Activated effector memory CD4-positive, alpha-beta T cell treated with anti-CD3 and anti-CD28 coated beads, Interleukin-2, amount 50 U/mL, for 16 hours (primary cell): Measurements from ENCODE around the gene LTK.

ENCODE experiments used
- DNase-seq: peaks from one replicate; pipeline ENCODE4 v3.0.0-alpha.2; 2020

The LTK gene

DNA sequence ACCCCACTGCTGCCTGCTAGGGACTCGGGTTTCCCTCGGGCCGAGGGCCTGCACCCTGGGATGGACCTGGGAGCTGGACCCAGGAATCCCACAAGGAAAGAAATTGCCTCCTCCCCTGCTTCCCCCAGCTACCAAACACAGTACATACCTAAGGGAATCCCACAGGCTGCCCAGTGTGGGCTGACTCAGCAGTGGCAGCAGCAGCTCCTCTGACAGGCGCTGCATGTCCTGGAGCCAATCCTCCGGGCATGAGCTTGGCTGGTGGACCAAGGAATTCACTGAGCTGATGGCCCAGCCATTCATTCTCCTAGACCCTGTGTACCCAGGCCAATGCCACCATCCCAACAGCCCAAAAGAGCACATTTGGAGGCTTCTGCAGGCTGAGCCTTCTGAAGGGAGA is 9.5 kb upstream of the LTK start:
- DNase-seq: no peak

DNA sequence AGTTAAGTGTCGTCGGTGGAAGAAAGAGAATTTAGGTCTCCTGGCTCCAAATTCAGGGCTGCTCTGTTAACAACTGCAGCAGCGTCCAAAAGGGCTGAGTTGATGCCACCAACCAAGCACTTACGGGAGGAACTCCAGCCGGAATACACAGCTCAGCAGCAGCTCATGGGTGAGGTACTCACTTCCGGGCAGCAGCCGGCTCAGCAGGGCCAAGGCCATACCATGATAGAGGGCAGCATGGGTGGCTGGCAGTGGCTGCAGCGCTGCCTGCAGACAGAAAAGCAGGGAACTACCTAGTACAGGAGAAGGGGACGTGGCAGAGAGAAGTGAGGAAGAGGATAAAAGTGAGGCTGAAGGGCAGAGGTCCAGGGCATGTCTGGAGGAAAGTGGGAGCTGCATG is 8.0 kb upstream of the LTK start:
- DNase-seq: no peak

DNA sequence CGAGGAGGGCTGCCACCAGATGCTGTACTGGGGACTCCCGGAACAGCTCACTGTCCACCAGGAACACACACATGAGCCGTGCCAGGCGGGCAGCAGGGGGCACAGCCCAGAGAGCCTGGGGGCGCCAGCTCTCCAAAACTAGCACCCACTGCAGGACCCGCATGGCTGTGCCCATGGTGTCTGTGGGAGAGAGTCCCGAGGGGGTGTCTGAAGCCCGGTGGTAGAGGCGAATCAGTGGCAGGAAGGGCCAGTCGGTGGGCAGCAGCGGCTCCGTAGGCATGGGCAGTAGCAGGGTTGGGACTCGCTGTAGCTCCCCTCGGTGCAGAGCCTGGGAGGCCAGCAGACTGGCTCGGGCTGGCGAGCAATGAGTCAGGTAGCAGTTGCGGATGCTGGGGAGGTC is 7.0 kb upstream of the LTK start:
- no peak for DNase-seq

DNA sequence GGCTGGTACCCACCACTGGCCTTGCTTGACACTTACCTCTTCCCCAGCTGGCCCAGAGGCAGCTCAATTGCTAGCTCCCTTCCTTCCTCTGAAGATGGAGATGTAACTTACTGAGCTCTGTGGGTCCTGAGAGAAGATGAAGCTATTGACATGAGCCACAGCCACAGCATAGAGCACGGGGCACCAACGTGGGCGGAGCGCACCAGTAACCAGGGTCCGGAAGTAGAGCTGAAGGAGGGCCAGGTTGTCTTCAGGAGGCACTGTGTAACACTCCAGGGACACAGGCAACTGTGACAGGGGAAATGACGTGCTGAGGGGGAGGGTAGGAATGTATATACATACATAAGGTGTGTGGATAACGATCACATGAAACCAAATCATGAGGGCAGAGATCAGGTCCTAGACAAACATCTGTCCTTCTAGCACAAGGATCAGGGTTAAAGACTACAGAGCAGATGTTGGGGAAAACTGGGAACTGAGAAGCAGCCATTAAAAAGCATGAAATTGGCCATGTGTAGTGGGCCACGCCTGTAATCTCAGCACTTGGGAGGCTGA is 4.3 kb upstream of the LTK start:
- DNase-seq: no peak

DNA sequence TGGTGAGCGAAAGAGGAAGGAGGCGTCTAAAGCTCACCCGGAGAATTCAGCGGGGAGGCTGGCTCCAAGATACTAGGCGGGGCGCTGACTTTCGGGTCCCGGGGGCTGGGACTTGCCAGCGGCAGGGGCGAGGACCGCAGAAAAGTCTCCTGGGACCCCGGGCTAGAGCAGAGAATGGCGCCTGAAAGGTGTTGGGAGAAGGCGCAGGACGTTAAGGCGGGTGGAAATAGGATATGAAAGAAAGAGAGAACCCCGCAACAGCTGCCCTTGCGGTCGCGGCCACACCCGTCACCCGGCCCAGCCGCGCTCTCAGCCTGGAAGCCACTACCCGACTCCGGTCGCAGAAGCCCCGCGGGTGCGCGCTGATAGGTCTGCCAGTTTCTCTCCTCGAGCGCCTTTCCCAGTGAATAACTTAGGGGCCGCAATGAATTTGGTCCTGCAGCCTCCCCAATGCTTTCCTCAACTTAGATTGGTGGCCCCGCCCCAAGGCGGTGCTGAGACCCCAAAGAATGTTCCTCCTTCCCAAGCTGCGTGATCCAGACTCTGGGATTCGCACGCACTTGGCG is 604 bp downstream of the LTK start:
- no peak for DNase-seq

DNA sequence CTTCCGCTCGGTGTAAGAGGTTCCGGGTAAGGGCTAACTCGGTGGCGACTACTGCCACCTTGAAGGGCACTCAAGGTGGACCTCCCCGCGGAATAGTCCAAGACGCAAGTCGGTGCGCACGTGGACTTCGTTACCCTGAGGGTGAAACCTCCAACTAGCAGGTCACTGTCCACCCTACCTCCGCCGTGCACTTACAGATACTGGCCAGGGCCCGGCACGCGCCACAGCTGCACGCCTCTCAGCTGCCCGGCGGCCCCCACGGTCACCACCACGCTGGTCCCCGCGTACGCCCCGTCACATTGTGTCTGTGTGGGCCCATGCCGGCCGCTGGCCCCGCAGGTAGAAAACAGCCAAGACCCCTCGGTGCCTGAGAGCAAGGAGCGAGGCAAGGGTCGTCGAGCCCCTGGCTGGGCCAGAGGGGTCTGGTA is 1.1 kb downstream of the LTK start:
- no peak for DNase-seq

DNA sequence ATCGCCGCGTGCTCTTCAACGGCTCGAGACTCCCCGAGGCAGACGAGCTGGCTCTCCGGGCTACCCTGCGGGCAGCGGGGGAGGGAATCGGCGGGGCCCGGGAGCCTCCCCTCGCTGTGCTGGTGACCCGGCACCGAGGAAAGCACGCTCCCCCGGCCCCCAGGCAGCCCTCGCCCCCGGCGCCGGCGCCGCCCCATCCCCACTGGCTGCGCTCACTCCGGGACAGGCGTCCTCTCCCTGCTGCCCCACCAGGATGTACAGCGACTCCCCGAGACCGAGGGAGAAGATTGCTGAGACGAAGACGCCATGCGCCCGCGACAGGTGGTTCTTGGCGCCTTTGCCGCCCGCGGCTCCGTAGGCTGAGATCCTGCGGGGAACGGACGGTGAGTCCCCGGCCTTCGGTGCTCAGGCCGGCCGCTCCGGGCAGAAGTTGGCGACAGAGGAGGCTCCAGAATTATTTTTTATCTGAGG is 1.7 kb downstream of the LTK start:
- peak; percentile 74 for DNase-seq

DNA sequence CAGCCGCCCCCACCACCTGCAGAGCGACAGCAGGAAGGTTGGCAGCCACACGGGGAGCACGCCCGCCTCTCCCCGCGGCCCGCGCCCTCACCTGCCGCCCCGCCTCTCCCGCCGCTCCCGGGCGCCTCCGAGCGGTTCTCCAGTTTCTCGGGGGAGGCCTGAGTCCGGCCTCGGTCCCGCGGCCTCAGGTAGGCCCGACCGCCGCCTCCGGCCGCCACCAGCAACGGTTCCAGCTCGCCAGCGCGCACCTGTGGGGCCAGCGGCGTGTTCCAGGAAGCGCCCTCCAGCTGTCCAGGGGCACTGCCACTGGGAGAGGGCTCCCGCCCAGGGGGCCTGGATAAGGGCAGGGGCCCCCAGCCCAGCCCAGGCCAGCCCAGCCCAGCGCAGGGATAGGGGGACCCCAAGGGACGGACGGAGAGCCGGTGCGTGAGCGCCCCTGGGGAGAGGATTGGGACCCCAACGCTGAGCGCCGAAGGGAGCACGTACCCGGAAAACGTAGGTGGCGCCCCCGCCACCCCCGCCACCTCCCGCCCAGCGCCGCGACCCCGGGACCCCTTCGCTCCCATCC is 2.2 kb downstream of the LTK start:
- DNase-seq: no peak

DNA sequence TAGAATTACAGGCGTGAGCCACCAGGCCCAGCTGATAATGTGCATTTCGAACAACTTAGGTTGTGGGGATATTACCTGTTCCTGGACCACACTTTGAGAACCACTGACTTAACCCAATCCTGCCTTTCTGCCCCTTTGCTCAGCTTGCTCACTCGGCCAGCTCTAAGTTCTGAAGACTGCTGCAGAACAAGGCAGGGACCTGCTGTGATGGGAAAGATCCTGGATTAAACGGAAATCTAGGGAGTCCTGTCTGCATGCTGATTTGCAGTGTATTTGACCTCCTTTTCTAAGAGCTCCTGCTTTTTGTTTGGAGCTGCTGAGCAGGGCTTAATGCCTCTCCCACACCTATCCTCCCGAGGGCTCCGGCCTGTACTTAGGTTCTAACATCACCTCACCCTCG is 2.9 kb downstream of the LTK start:
- no peak for DNase-seq

DNA sequence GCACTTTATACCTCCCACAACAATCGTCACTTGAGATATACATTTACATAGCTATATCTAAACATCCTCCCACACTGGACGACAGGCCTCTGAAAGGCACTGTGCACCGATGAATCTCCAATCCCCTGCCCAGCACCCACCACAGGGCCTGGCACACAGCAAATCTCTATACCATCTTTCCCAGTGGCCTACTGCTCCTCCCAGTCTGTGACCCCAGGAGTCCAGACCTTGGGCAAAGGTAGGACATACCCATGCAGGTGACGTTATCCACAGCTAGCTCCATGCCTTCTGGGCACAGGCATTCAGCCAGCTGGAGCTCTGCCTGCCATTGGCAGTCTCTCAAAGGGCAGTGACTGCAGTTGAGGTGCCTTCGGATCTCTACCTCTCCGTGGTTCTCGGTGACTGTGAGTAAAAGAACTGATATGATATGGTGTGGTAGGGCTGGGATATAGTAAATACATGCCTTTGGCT is 5.8 kb downstream of the LTK start:
- no peak for DNase-seq

DNA sequence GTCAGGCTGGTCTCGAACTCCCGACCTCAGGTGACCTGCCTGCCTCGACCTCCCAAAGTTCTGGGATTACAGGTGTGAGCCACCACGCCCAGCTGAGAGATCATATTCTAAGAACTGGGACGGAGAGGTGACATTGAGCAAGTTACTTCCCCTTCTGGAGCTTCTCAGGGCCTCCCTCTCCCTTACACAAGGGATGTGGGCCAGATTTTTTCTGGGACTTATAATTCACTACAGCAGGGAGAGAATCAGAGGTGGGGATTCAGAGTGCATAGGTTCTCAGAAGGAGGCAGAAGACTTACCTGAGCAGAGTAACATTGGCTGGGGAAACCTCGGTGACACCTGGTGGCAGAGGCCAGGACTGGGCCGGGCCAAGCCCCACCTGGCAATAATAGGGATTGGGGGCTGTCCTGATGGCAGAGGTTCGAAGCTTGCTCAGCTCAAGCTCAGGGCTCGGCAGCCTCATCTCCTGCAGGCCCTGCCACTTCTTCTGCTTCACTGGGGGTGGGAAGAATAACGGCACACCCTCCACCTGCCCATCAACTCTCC is 6.8 kb downstream of the LTK start:
- DNase-seq: no peak

DNA sequence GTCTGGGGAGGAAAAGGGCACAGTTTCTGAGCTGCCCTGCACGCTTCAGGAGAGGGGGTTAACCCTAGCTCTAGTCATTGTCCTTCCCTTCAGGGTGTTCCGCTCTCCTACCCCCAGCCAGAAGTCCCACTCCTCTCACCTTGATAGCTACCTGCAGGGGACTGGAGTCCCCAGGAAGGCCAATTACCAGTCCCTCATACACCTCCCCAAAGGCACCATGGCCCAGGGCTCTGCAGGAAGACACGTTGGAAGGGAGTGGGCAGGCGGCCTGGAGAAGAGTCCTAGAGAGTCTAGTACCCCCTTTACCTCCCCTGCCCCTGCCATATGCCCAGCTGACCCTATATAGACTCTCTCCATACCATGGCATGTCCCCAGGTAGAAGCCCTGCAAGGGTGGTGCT is 7.9 kb downstream of the LTK start:
- DNase-seq: no peak

DNA sequence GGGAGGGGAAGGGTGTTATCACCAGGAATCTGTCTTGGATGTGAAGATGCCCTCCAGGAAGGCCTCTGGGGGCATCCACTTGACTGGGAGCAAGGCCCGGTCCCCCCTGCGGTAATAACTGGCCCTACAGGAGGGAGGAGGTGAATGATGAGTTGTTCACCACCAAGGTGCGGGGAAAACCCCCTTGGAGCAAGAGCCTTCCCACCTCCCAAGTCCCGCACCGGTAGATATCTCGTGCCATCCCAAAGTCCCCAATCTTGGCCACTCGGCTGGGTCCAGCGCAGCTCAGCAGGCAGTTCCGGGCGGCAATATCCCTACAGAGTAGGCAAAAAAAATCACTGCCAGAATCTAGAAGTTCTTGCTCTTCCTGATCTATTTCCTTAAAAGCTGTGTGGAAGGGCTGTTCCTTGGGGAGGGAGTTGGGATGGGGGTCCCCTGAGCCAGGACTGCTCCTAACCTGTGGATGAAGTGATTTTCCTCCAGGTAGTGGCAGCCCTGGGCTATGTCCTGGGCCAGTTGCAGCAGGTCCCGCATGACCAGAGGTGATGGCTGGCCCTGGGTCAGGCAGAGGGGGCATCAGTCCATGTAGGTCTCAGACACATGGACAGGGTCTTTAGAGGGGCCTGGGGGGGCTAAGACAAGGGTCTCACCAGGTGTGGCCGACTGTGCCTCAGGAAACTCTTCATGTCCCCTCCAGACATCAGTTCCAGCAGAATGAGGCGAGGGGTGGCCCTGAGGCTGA is 8.7 kb downstream of the LTK start:
- DNase-seq: no peak

DNA sequence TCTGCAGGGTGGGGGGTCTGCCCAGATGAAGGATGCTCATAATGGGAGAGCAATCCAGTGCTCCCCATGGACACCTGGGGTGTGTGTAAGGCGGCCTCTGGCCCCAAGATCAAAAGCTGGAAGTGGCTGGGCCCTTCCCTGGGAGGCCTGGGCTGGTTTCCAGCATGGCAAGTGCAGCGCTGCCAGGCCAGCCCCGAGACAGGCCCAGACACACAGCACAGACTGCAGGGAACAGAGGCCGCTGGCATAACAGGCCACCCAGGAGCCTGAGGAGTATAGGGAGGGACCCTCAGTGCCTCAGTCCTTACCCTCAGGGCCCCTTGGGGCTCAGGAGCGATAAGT is 10.0 kb downstream of the LTK start:
- no peak for DNase-seq

DNA sequence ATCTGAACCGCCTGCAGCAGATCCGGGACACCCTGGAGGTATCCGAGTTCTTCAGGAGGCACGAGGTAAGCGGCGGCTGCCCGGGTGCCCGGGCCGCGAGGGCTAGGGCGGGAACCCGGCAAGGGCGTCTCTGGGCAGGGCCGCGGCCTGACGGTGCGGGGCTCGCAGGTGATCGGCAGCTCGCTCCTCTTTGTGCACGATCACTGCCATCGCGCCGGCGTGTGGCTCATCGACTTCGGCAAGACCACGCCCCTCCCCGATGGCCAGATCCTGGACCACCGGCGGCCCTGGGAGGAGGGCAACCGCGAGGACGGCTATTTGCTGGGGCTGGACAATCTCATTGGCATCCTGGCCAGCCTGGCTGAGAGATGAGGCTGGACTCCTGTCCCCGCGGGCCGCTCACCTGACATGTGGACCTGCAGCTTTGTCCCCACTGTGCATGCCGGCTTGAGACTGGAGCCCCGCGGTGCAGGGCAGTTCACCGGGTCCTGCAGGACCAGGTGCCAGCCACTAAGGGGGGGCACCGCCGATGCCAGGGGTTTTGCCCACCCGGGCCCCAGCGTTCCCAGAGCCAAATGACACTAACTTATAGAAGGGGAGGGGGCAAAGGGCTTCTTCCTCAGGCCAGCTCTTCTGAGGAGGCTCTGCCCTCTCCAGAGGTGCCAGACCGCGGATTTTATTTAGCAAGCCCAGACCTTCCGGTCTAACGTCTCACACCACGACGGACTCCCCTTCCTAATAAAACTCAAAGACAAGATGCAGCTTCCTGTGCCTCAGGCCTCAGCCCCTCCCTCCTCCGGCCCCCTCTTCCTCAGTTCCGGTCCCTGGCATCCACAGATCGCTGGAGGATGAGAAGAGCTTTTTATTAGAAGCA is 10.6 kb downstream of the LTK start:
- no peak for DNase-seq

DNA sequence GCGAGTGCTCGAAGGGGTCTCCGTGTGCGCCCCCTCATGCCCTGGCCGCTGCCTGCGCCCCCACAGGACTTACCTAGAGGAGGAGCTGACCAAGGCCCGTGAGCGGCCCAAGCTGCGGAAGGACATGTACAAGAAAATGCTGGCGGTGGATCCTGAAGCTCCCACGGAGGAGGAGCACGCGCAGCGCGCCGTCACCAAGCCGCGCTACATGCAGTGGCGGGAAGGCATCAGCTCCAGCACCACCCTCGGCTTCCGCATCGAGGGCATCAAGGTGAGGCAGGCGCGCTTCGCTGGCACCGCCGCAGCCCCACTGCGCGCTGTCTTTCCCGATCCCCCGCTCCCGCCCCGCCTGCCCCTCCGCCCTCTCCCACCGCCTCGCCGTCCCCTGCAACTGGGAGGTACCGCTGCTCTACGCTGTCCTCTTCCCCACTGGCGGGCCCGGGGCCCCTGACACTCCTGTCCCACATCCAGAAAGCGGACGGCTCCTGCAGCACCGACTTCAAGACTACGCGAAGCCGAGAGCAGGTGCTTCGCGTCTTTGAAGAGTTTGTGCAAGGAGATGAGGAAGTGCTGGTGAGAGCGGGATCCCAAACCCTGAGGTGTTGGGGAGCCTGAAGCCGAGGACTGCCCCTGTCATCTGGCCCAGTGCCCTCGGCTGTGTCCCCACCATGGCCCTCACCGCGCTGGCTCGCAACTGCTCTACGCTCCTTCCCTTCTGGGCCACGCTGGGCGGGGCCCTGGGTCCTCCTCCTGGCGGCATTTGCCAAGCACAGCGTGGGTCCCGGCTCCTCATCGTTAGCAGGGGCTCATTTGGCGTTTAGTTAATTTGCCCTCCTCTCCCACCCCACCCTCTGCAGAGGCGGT is 11.5 kb downstream of the LTK start:
- DNase-seq: peak; percentile 79

DNA sequence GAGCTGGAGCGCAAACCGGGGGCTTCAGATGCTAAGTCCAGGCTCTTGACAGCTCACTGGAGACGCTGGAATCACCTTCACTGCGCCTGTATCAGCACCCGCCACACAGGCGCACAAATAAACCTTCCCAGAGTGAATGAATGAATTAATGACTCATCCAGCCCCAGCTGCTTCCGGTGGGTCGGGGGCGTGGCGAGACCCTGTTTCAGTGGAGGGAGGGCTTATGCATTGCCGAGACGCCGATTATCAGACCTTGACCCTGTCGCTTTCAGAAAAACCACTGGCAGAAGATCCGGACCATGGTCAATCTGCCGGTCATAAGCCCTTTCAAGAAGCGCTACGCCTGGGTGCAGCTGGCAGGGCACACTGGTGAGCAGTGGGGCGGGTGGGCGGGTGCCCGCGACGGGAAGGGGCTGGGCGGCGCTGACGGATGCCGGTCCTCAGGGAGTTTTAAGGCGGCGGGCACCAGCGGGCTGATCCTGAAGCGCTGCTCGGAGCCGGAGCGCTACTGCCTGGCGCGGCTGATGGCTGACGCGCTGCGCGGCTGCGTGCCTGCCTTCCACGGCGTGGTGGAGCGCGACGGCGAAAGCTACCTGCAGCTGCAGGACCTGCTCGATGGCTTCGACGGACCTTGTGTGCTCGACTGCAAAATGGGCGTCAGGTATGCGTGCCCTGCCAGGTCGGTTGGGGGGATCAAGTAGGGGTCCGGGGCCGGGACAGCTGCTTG is 12.3 kb downstream of the LTK start:
- DNase-seq: peak; percentile 78

DNA sequence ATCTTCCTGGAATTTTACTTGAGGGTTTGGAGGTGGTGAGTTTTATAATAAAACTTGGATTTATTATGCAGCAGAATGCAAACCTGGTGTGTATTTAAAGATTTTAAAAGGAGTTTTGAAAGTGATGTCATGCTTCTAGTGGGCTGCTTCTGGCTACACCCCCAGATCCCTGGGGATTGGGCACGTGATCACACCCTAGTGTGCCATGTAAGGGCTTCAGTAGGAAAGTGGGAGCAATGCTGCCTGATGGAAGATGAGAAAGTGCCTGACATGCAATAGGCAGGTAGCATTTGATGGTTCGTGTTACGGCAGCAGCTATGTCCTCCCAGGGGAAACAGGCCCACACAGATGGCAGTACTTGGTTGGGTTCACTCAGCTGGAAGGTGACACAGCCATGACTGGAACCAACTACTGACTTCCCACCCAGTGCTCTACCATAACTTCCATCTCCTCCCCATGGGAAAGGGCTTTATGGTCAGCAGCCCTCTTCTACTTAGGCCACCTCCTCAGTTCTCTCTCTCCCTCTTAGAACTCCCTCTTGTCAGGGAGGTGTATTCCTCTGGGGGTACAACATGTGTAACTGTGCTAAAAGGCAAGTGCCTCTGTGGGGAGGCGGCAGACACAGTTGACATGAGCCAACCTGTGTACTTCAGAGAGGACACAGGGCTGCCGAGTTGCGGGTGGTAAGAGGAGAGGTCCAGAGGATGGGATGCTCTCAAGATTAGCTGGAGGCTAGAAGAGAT is 14.3 kb downstream of the LTK start:
- DNase-seq: no peak

DNA sequence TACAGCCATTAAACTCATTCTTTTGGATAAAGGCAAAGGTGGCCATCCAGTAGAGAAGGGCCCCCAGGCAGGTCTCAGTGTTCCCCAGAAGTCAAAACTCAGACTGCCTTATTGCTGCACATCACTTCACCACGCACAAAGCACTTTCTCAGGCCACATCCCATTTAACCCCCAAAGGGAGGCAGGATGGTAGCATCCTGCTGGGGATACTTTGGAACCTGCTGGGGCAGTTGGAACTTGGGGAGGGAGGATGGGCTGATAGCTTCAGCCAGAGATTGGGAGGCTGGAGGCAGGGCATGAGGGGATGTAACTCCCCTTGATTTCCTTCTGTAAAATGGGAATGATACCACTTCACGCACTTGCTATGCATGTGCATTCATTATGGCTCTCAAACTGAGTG is 15.0 kb downstream of the LTK start:
- DNase-seq: no peak
